GM11168 (cell line): ENCODE results near the gene TSEN15.
"Not testable (repeated sequence)": the region's sequence is repeated elsewhere in the genome, so short reads cannot be mapped to it uniquely, and the experiment has no call there.

Source experiments
- in situ Hi-C: fragments of 300-500 bp; cut with MboI; formaldehyde crosslinking; loops from one replicate; pipeline ENCODE4 v1.12.0; 2022; ENCODE audit warnings: low sequenced_read_pairs; ENCODE audit not compliant: unreplicated experiment

TSEN15 gene

GRCh38 chr1:184030433-184031091, 21.0 kb upstream of the TSEN15 start:
- in situ Hi-C loops = no loop called here

GRCh38 chr1:184031092-184031408, 20.5 kb upstream of the TSEN15 start:
- in situ Hi-C loops = no loop called here

GRCh38 chr1:184031409-184032107, 20.0 kb upstream of the TSEN15 start:
- in situ Hi-C loops = no loop called here

GRCh38 chr1:184032306-184032929, 19.1 kb upstream of the TSEN15 start:
- in situ Hi-C loops = no loop called here

- in situ Hi-C loops = no loop called here
Observed at GRCh38 chr1:184032930-184033418, 18.6 kb upstream of the TSEN15 start.

- in situ Hi-C loops = no loop called here
Observed at GRCh38 chr1:184033711-184034167, 17.8 kb upstream of the TSEN15 start.

GRCh38 chr1:184034761-184035379, 16.7 kb upstream of the TSEN15 start:
- in situ Hi-C loops = no loop called here

- in situ Hi-C loops = no loop called here
Observed at GRCh38 chr1:184035719-184036516, 15.6 kb upstream of the TSEN15 start.

- in situ Hi-C loops = no loop called here
Observed at GRCh38 chr1:184036517-184036949, 15.0 kb upstream of the TSEN15 start.

GRCh38 chr1:184037849-184038591, 13.5 kb upstream of the TSEN15 start:
- in situ Hi-C loops = no loop called here

GRCh38 chr1:184039126-184039525, 12.4 kb upstream of the TSEN15 start:
- in situ Hi-C loops = no loop called here

- in situ Hi-C loops = no loop called here
Observed at GRCh38 chr1:184041731-184042130, 9.8 kb upstream of the TSEN15 start.

GRCh38 chr1:184043315-184043714, 8.2 kb upstream of the TSEN15 start:
- in situ Hi-C loops = not testable (repeated sequence)

- in situ Hi-C loops = no loop called here
Observed at GRCh38 chr1:184044603-184045376, 6.7 kb upstream of the TSEN15 start.

GRCh38 chr1:184047541-184047940, 4.0 kb upstream of the TSEN15 start:
- in situ Hi-C loops = not testable (repeated sequence)

- in situ Hi-C loops = no loop called here
Observed at GRCh38 chr1:184048561-184049240, 2.8 kb upstream of the TSEN15 start.

GRCh38 chr1:184049291-184049690, 2.2 kb upstream of the TSEN15 start:
- in situ Hi-C loops = no loop called here

- in situ Hi-C loops = no loop called here
Observed at GRCh38 chr1:184049836-184050468, 1.6 kb upstream of the TSEN15 start.
